Measurements from ENCODE around the gene PSMC3IP. TPM values are rescaled to one million over a fixed set of nuclear protein-coding genes. Genes with fewer than 3 reads are reported as not detected.

PSMC3IP gene
- polyA plus RNA-seq, 1 donor from 2014 or later = 22.5 TPM

GRCh38 chr17:42581744-42582270 lies 4.3 kb upstream of the PSMC3IP start:
- no peaks in the 10 kb centered on the region for H4K20me1 ChIP-seq (ENCODE audit: insufficient read depth)
- H3K36me3 ChIP-seq (ENCODE audit: insufficient read depth, low read length) = no peaks in the 10 kb centered on the region
- H3K27me3 ChIP-seq (ENCODE audit: insufficient read depth, low read depth, low read length) = no peaks in the 10 kb centered on the region
- no peaks in the 10 kb centered on the region for H3K9me3 ChIP-seq (ENCODE audit: low read length)
- no peak for TF ChIP-seq SMC3 (conservative IDR thresholded peaks at IDR 0.05; ENCODE audit: poor library complexity)
- TF ChIP-seq REST (IDR thresholded peaks at IDR 0.05; ENCODE audit: borderline replicate concordance) = no peak
- TF ChIP-seq TAF1 (IDR thresholded peaks at IDR 0.05; ENCODE audit: low read depth) = no peak
- no peak for TF ChIP-seq EP300 (conservative IDR thresholded peaks at IDR 0.05; ENCODE audit: poor library complexity, severe bottlenecking)
- TF ChIP-seq EZH2 (IDR thresholded peaks at IDR 0.05; ENCODE audit: borderline replicate concordance, insufficient read depth, low read length, poor library complexity, severe bottlenecking) = no peak
- no peak for TF ChIP-seq RAD21 (conservative IDR thresholded peaks at IDR 0.05)
- peaks cover 3% of the 10 kb centered on the region for H3K79me2 ChIP-seq (replicated peaks; ENCODE audit: insufficient read depth, low read length)
- no peak overlapping the region for H2AFZ ChIP-seq (ENCODE audit: low read depth, low read length)
- H3K27ac ChIP-seq (ENCODE audit: low read length) = no peak overlapping the region
- no peaks in the 10 kb centered on the region for H3F3A ChIP-seq (ENCODE audit: insufficient read depth, low read length, poor library complexity, severe bottlenecking)
- no peaks in the 10 kb centered on the region for H3K9me2 ChIP-seq (ENCODE audit: insufficient read depth, low read length)
- no peak overlapping the region for H3K9ac ChIP-seq (ENCODE audit: low read length)
- no peak overlapping the region for H3K4me3 ChIP-seq (ENCODE audit: low read length)
- no peak overlapping the region for H3K4me2 ChIP-seq (ENCODE audit: low read length)

GRCh38 chr17:42579794-42580551 lies 2.4 kb upstream of the PSMC3IP start:
- Histone ChIP-seq H3K27ac (ENCODE audit: low read length) (no peak overlapping the region), H4K20me1 (ENCODE audit: insufficient read depth) (no peaks in the 10 kb centered on the region), H3K9ac (ENCODE audit: low read length) (no peak overlapping the region), H3F3A (ENCODE audit: insufficient read depth, low read length, poor library complexity, severe bottlenecking) (no peaks in the 10 kb centered on the region), H3K4me2 (ENCODE audit: low read length) (no peak overlapping the region), H2AFZ (ENCODE audit: low read depth, low read length) (no peak overlapping the region), H3K9me2 (ENCODE audit: insufficient read depth, low read length) (no peaks in the 10 kb centered on the region), H3K9me3 (ENCODE audit: low read length) (no peaks in the 10 kb centered on the region), H3K36me3 (ENCODE audit: insufficient read depth, low read length) (no peaks in the 10 kb centered on the region), H3K79me2 (replicated peaks; ENCODE audit: insufficient read depth, low read length) (peaks cover 12% of the 10 kb centered on the region), H3K4me3 (ENCODE audit: low read length) (no peak overlapping the region), H3K27me3 (ENCODE audit: insufficient read depth, low read depth, low read length) (no peaks in the 10 kb centered on the region)
- no peak for TF ChIP-seq EP300 (conservative IDR thresholded peaks at IDR 0.05; ENCODE audit: poor library complexity, severe bottlenecking)
- TF ChIP-seq EZH2 (IDR thresholded peaks at IDR 0.05; ENCODE audit: borderline replicate concordance, insufficient read depth, low read length, poor library complexity, severe bottlenecking) = no peak
- TF ChIP-seq MXI1 (conservative IDR thresholded peaks at IDR 0.05; ENCODE audit: poor library complexity, severe bottlenecking) = no peak
- no peak for TF ChIP-seq RAD21 (conservative IDR thresholded peaks at IDR 0.05)
- TF ChIP-seq REST (IDR thresholded peaks at IDR 0.05; ENCODE audit: borderline replicate concordance) = no peak
- TF ChIP-seq SMC3 (conservative IDR thresholded peaks at IDR 0.05; ENCODE audit: poor library complexity) = no peak
